Fibroblast of the aortic adventitia (primary cell): ENCODE results near the gene ZNF786. TPM values are rescaled to one million over a fixed set of nuclear protein-coding genes. Genes with fewer than 3 reads are reported as not detected.
"Not testable (repeated sequence)": the region's sequence is repeated elsewhere in the genome, so short reads cannot be mapped to it uniquely, and the experiment has no call there.

Source experiments
- DNase-seq: peaks from one replicate; pipeline ENCODE4 v3.0.0-alpha.2; 2010; ENCODE audit warnings: low read depth
- H3K4me3 ChIP-seq: 2 replicates; pipeline ENCODE4 v1.5.1; 2011; ENCODE audit warnings: low read depth, mild to moderate bottlenecking, control low read depth, low read length, moderate library complexity
- total RNA-seq: library from RNA; depleted of rRNA; stranded (reverse); fragments of >200 nt; gene quantifications from 2 replicates; pipeline ENCODE4 v1.2.3, GENCODE V29; 2012; ENCODE audit warnings: low replicate concordance
- TF ChIP-seq, protein P1 (sequence below): IDR thresholded peaks from 2 replicates; pipeline ENCODE4 v1.5.1; 2011; ENCODE audit warnings: mild to moderate bottlenecking, low read length, control low read depth, inconsistent platforms; ENCODE audit not compliant: insufficient read depth

The ZNF786 gene
- total RNA-seq, 1 donor, result 5.2 TPM

DNA sequence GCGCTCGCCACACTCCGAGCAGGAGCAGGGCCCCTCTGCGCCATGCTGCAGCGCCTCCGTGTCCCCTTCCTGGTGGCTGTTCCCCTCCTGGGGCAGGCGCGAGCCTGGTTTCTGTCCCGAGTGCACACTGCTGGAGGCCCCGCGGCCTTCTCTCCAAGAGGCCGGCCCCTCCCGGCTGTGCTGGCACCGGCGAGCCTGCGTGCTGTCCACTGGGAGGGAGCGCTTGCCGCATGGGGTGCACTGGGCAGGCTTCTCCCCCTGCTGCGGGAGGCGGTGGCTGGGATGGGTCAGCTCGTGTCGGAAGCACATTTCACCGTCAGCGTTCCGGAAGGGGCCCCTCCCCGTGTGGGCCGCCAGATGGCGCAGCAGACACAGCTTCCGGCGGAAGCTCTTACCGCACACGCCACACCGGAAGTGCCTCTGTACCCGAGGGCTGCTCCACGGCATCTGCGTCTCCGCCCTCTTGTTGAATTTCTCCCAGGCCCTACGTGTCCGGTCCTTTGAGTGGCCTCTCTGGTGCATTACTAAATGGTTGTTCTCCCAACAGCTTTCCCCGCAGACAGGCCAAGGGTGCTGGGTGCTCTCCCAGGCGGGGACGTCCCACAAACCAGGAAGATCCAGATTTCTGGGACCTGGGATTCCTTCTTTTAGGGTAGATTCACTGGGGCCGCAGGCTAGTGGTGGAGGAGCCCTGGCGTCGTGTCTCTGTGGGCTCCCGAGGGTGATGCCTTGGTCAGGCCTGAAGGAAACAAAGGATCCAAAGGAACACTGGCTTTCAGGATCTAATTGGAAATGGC, 18.7 kb downstream of the ZNF786 start:
- DNase-seq, result no peak
- TF ChIP-seq, protein P1, sequence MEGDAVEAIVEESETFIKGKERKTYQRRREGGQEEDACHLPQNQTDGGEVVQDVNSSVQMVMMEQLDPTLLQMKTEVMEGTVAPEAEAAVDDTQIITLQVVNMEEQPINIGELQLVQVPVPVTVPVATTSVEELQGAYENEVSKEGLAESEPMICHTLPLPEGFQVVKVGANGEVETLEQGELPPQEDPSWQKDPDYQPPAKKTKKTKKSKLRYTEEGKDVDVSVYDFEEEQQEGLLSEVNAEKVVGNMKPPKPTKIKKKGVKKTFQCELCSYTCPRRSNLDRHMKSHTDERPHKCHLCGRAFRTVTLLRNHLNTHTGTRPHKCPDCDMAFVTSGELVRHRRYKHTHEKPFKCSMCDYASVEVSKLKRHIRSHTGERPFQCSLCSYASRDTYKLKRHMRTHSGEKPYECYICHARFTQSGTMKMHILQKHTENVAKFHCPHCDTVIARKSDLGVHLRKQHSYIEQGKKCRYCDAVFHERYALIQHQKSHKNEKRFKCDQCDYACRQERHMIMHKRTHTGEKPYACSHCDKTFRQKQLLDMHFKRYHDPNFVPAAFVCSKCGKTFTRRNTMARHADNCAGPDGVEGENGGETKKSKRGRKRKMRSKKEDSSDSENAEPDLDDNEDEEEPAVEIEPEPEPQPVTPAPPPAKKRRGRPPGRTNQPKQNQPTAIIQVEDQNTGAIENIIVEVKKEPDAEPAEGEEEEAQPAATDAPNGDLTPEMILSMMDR, result peak; percentile 13
- H3K4me3 ChIP-seq, result no peak overlapping the region

DNA sequence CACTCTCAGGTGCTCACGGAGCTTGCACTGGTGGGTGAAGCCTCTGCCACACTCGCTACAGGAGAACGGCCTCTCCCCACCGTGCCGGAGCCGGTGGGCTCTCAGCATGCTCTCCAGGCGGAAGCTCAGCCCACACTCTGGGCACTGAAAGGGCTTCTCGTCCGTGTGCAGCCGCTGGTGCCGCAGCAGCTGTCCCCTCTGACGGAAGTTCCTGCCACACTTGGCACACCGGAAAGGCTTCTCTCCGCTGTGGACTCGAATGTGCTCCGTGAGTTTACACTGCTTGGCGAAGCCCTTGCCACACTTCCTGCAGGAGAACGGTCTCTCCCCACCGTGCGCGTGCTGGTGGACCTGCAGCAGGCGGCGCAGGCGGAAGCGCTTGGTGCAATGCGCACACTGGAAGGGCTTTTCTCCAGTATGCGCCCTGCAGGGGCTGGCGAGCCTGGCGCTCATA, 19.3 kb downstream of the ZNF786 start:
- TF ChIP-seq, protein P1, result no peak
- DNase-seq, result no peak
- no peak overlapping the region for H3K4me3 ChIP-seq

GRCh38 chr7:149070372-149071125, 20.0 kb downstream of the ZNF786 start:
- TF ChIP-seq, protein P1, result no peak
- H3K4me3 ChIP-seq, result no peak overlapping the region
- no peak for DNase-seq

DNA sequence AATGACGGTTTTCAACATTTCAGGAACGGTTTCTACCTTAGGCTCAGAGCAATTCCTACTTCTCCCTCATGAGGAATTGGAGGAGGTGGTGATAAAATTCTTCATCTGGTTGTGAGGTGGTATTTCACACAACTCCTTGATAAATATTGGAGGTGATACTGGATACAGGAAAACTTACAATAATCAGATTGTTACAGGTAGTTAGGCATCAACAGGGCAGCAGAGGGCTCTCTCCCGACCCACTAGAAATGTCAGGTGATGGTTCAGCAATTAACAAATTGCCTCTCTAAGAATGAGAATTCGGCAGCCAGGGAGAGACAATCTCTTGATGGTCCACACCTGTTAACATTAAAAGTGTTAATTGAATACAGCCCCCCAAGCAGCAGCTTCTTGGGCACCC, 22.6 kb downstream of the ZNF786 start:
- DNase-seq, result no peak
- TF ChIP-seq, protein P1, result no peak
- no peak overlapping the region for H3K4me3 ChIP-seq

GRCh38 chr7:149063476-149063875, 27.0 kb downstream of the ZNF786 start:
- no peak for DNase-seq
- TF ChIP-seq, protein P1, result no peak
- H3K4me3 ChIP-seq, result no peak overlapping the region

- H3K4me3 ChIP-seq, DNase-seq: not testable (repeated sequence)
These were observed 28.2 kb downstream of the ZNF786 start for GRCh38 chr7:149062217-149062899.

DNA sequence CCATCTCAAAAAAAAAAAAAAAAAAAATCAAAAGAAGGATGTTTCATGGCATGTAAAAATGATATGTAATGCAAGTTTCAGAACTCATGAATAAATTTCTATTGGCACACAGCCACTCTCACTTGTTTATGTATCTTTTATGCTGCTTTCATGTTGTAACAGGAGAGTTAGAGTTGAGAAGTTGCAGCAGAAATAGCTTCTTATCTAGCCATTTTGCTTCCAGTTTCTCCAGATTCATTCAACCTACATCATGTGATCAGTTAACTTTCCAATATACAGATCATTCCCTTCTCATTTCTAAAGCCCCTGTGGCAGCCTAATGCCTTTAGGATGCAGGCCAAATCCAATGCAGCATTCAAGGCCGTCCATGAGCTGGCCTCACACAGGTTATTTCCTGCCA, 30.4 kb downstream of the ZNF786 start:
- no peak overlapping the region for H3K4me3 ChIP-seq
- TF ChIP-seq, protein P1, result no peak
- DNase-seq, result peak; percentile 48
